Measurements from ENCODE around the gene DNAJC8.

DNA sequence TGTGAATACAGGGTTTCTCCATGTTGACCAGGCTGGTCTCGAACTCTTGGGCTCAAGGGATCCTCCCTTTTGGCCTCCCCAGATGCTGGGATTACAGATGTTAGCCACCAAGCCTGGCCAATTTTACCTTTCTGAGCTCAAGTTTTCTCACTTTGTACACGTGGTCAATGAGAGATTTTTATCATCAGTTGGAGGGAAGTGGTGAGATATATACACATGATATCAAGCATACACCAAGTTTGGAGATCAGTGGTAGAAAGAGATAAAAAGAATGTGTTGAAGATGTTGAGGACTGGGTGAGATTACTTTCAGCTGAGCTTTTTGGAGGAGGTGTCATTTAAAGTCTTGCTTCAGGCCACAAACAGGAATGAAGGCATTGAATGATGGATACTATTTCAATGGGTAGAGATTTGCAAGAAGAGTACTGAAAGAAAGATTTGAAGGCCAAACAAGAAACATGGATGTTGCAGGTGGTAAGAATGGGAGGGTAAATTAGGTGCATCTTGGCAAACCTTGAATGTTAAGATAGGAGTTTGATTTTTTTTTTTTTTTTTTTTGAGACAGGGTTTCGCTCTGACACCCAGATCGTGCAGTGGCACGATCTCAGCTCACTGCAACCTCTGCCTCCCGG lies 23.5 kb upstream of the DNAJC8 start:
- TF ChIP-seq FOXM1 (IDR thresholded peaks at IDR 0.05; ENCODE audit: borderline replicate concordance) = no peak
- TF ChIP-seq FOXK2 (IDR thresholded peaks at IDR 0.05) = no peak
- no peak for TF ChIP-seq SP1 (IDR thresholded peaks at IDR 0.05)
- TF ChIP-seq CTBP1 (IDR thresholded peaks at IDR 0.05; ENCODE audit: borderline replicate concordance) = no peak
- no peak for TF ChIP-seq NFRKB (IDR thresholded peaks at IDR 0.05)
- no peak for TF ChIP-seq ELF4 (IDR thresholded peaks at IDR 0.05)
- TF ChIP-seq SUZ12 (IDR thresholded peaks at IDR 0.05) = no peak
- TF ChIP-seq BHLHE40 (IDR thresholded peaks at IDR 0.05; ENCODE audit: borderline replicate concordance) = no peak
- no peak for TF ChIP-seq ZNF384 (IDR thresholded peaks at IDR 0.05)
- TF ChIP-seq FOXA1 (IDR thresholded peaks at IDR 0.05) = no peak
- TF ChIP-seq ARNT (IDR thresholded peaks at IDR 0.05) = no peak
- no peak for TF ChIP-seq TARDBP (IDR thresholded peaks at IDR 0.05)
- TF ChIP-seq, protein P1, sequence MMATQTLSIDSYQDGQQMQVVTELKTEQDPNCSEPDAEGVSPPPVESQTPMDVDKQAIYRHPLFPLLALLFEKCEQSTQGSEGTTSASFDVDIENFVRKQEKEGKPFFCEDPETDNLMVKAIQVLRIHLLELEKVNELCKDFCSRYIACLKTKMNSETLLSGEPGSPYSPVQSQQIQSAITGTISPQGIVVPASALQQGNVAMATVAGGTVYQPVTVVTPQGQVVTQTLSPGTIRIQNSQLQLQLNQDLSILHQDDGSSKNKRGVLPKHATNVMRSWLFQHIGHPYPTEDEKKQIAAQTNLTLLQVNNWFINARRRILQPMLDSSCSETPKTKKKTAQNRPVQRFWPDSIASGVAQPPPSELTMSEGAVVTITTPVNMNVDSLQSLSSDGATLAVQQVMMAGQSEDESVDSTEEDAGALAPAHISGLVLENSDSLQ (IDR thresholded peaks at IDR 0.05) = no peak
